ENCODE data around the gene NME4. TPM values are rescaled to one million over a fixed set of nuclear protein-coding genes. Genes with fewer than 3 reads are reported as not detected.
"Not testable (repeated sequence)": the region's sequence is repeated elsewhere in the genome, so short reads cannot be mapped to it uniquely, and the experiment has no call there.

Gene NME4
- total RNA-seq (10 to 100 TPM; 53.9 to 95.3 (median 73.8) TPM), polyA plus RNA-seq (100 to 1,000 TPM in 1 of 2 donors, 10 to 100 TPM in 1; 37.5 to 103 TPM)
- long read RNA-seq, donor 1, transcript NME4-201 (5 exons, 995 nt), result major isoform, 30 of 49 reads
- long read RNA-seq, donor 1, partial matches to known transcripts, result 4 of 49 reads
- long read RNA-seq, donor 1, other reads (novel, unspliced or antisense), result 12 of 49 reads
- long read RNA-seq, donor 2, transcript NME4-201 (5 exons, 995 nt), result major isoform, 16 of 46 reads
- long read RNA-seq, donor 2, transcript NME4-211 (6 exons, 1,193 nt), result minor isoform, 5 of 46 reads
- long read RNA-seq, donor 2, partial matches to known transcripts, result 6 of 46 reads
- long read RNA-seq, donor 2, other reads (novel, unspliced or antisense), result 15 of 46 reads
- long read RNA-seq, donor 3, transcript NME4-201 (5 exons, 995 nt), result major isoform, 19 of 30 reads
- long read RNA-seq, donor 3, partial matches to known transcripts, result 5 of 30 reads
- long read RNA-seq, donor 3, other reads (novel, unspliced or antisense), result 5 of 30 reads

DNA sequence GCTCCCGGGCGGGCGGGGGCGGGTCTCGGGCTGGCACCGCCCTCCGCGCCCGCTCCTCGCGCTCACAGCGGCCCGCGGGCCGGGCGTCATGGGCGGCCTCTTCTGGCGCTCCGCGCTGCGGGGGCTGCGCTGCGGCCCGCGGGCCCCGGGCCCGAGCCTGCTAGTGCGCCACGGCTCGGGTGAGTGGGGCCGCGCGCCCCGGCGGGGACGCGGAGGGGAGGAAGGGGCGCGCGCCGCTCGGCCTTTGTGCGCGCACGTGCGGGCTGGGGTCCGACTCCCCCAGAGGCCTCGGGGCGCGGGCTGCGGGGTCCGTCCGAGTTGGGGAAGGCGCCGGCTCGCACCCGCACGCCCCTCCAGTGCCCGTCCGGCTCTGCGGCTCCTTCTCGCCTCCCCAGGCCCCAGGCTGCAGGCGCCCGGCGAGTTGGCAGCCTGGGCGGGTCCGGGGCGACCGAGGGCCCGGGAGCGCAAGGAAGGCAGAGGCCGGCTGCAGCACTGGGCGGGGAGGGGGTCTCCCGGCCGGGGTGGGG lies at the start of gene NME4:
Gene NME4, plus strand, starts transcription at position 65 of the 527 bp plus-strand sequence. Its CDS starts 24 bp downstream, at position 89.
- DNase-seq, result peak in 1 of 5 donors; percentile 51

DNA sequence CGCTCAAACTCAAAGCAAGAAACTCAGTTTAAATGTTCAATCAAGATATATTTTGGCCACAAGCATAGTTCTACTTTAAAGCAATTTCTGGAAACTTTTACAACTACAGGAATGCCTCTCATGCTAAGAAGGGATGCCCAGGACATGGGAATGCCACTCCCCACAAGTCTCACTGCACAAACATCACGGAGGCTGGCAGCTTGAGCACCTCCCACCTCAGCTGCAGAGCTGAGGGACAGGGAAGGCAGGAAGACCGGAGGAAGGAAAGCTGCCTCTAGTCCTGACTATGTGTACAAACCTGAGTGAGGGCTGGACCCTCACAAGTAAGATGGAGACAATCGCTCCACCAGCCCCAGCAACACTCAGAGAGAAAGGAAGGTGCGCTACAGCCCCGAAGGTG lies 49.8 kb upstream of the NME4 start:
- Histone ChIP-seq H3K4me1 (peaks cover 0 to 28% (median 8%) of the 10 kb centered on the region in 12 donors), H3K27ac (no peak overlapping the region), H3K36me3 (peaks cover 0 to 60% (median 24%) of the 10 kb centered on the region in 9 donors), H3K27me3 (no peaks in the 10 kb centered on the region), H3K4me3 (no peak overlapping the region), H3K9me3 (no peaks in the 10 kb centered on the region)
- WGBS, 4 donors, result 92 to 97% (median 94%) methylated on average over 6 of the region's 6 CpGs
- DNase-seq, result no peak
- TF ChIP-seq CTCF (IDR thresholded peaks at IDR 0.05), result no peak
- no peak for TF ChIP-seq POLR2A (IDR thresholded peaks at IDR 0.05)
- ATAC-seq, result no peak
- intact Hi-C loops (cut with DNase I), result loop anchor here in 2 of 10 donors (5.0 to 10.0 kb wide), 2 partner anchors 60 to 102 kb away; no protein-coding TSS in a partner anchor

More for the DNA sequence above, at the start of gene NME4:
- TF ChIP-seq POLR2A (IDR thresholded peaks at IDR 0.05) (no peak), CTCF (IDR thresholded peaks at IDR 0.05) (no peak)
- H3K27ac ChIP-seq, result peak within 1 kb of the TSS; percentile 61 to 92 (median 82)
- no peaks in the 10 kb centered on the region for H3K9me3 ChIP-seq
- no peaks in the 10 kb centered on the region for H3K27me3 ChIP-seq
- peaks cover 0 to 5% (median 0%) of the 10 kb centered on the region in 9 donors for H3K36me3 ChIP-seq
- peaks cover 0 to 35% (median 16%) of the 10 kb centered on the region in 12 donors for H3K4me1 ChIP-seq
- peak in 2 of 4 donors; percentile 8 to 22 for ATAC-seq
- WGBS, 4 donors, result 0 to 1% (median 0%) methylated on average over 16 to 75 of the region's 75 CpGs
- peak within 1 kb of the TSS; percentile 46 to 92 (median 68) for H3K4me3 ChIP-seq
- intact Hi-C loops (cut with DNase I), result loop anchor here in 3 of 10 donors (2.0 to 10.0 kb wide), 3 partner anchors 14 to 268 kb away; partner anchors contain the start of gene RHOT2 (in 2 of the 3)

- not testable (repeated sequence) for H3K27me3 ChIP-seq, ATAC-seq, H3K27ac ChIP-seq, DNase-seq, H3K4me3 ChIP-seq, H3K9me3 ChIP-seq
- whole genome bisulfite sequencing, 4 donors, result 91 to 97% (median 95%) methylated on average over 10 of the region's 10 CpGs
- Histone ChIP-seq H3K36me3 (peaks cover 0 to 49% (median 24%) of the 10 kb centered on the region in 9 donors), H3K4me1 (peaks cover 0 to 34% (median 8%) of the 10 kb centered on the region in 12 donors)
- intact Hi-C loops (cut with DNase I), result loop anchor here in 2 of 10 donors (5.0 to 10.0 kb wide), 2 partner anchors 61 to 104 kb away; no protein-coding TSS in a partner anchor
These were observed 48.5 kb upstream of the NME4 start for GRCh38 chr16:348495-348894.

DNA sequence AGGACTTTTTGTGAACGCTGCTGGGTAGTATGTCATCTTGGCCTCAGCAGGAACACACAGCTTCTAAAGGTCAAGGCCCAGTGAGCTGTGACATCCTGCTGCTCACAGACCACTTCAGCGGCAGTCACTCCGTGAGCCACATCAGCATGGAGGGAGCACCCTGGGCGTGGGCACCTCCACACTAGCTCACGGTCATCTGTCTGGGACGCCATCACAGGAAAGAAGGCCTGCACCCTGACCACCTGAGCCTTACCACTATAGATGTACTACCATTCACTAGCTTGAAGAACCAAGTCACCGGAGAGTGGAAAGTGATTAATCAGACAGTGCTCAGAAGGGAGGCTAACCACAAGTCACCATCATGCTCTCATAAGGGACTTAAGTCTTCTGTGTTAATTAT lies 47.8 kb upstream of the NME4 start:
- no peak for DNase-seq
- Histone ChIP-seq H3K27ac (no peak overlapping the region), H3K36me3 (peaks cover 0 to 42% (median 23%) of the 10 kb centered on the region in 9 donors), H3K4me3 (no peak overlapping the region), H3K27me3 (no peaks in the 10 kb centered on the region), H3K9me3 (no peaks in the 10 kb centered on the region), H3K4me1 (peaks cover 0 to 36% (median 9%) of the 10 kb centered on the region in 12 donors)
- 89 to 94% (median 90%) methylated on average over 7 of the region's 7 CpGs for WGBS, 4 donors
- TF ChIP-seq POLR2A (IDR thresholded peaks at IDR 0.05) (no peak), CTCF (IDR thresholded peaks at IDR 0.05) (no peak)
- ATAC-seq, result no peak
- intact Hi-C loops (cut with DNase I), result loop anchor here in 2 of 10 donors (5.0 to 10.0 kb wide), 2 partner anchors 62 to 104 kb away; no protein-coding TSS in a partner anchor
